HepG2 (cell line): ENCODE data around the gene CABP4. TPM values are rescaled to one million over a fixed set of nuclear protein-coding genes. Genes with fewer than 3 reads are reported as not detected.

ENCODE experiments used
- ETV5 ChIP-seq: IDR thresholded peaks from 2 replicates; pipeline ENCODE4 v1.6.1; 2018; ENCODE audit warnings: missing biosample characterization, missing genetic modification reagents, inconsistent platforms, borderline replicate concordance
- KDM2A ChIP-seq: sonication (generic); formaldehyde crosslinking; IDR thresholded peaks from 2 replicates; pipeline ENCODE4 v1.4.0; 2020; ENCODE audit warnings: low read depth, missing genetic modification reagents, borderline replicate concordance
- KDM6A ChIP-seq: IDR thresholded peaks from 2 replicates; pipeline ENCODE4 v1.6.1; 2016; ENCODE audit warnings: low read depth
- PHF5A ChIP-seq: IDR thresholded peaks from one replicate; pipeline ENCODE4 v1.6.1; 2018; ENCODE audit warnings: low read depth, missing genetic modification reagents; ENCODE audit not compliant: unreplicated experiment
- SP1 ChIP-seq, 2 experiments: fragments of 450-650 bp in 1 of 2; sonication (generic) in 1 of 2; formaldehyde crosslinking in 1 of 2; IDR thresholded peaks; 2 replicates each; pipeline versions ENCODE4 v1.4.0 to v1.6.1; 2016 to 2020; ENCODE audit warnings: missing genetic modification reagents in 1 of 2
- UBTF ChIP-seq: sonication (generic); formaldehyde crosslinking; IDR thresholded peaks from 2 replicates; pipeline ENCODE4 v1.4.0; 2020; ENCODE audit warnings: mild to moderate bottlenecking, missing genetic modification reagents
- ZNF776 ChIP-seq: sonication (generic); formaldehyde crosslinking; IDR thresholded peaks from 2 replicates; pipeline ENCODE4 v1.4.0; 2020; ENCODE audit warnings: mild to moderate bottlenecking, missing genetic modification reagents
- ZNF777 ChIP-seq: sonication (generic); formaldehyde crosslinking; IDR thresholded peaks from 2 replicates; pipeline ENCODE4 v1.4.0; 2020; ENCODE audit warnings: missing genetic modification reagents
- ZNF83 ChIP-seq: sonication (generic); formaldehyde crosslinking; IDR thresholded peaks from 2 replicates; pipeline ENCODE4 v1.4.0; 2020; ENCODE audit warnings: missing genetic modification reagents, mild to moderate bottlenecking, borderline replicate concordance
- polyA plus RNA-seq, 8 experiments: library from polyadenylated mRNA; depleted of rRNA in 3 of 8; stranded (reverse) in 7 of 8; unstranded in 1 of 8; fragments of >200 nt; fragmentation: Illumina TruSeq in 4 of 8; extraction: Trizol in 4 of 8; gene quantifications; 2 replicates each; pipeline versions ENCODE4 v1.2.1 to v1.2.3, GENCODE V29; 2011 to 2016; ENCODE audit warnings: low read depth in 4 of 8, missing spikeins in 1 of 8, mixed read lengths in 1 of 8; ENCODE audit not compliant: insufficient read depth in 1 of 8
- total RNA-seq, 5 experiments: library from RNA; depleted of rRNA; stranded (reverse); fragments of >200 nt; fragmentation: Illumina TruSeq; extraction: Trizol; gene quantifications; 2 replicates each; pipeline ENCODE4 v1.2.3, GENCODE V29; 2016; ENCODE audit warnings: low read depth in 1 of 5
- TF ChIP-seq, protein P1 (sequence below), 2 experiments: sonication (generic) in 1 of 2; formaldehyde crosslinking in 1 of 2; IDR thresholded peaks; 2 replicates each; pipeline versions ENCODE4 v1.6.1 to v1.9.0; 2014 to 2022; ENCODE audit warnings: antibody characterized with exemption in 1 of 2, borderline replicate concordance in 1 of 2, inconsistent platforms in 1 of 2, low read depth in 1 of 2, missing genetic modification reagents in 1 of 2
- TF ChIP-seq, protein P2 (sequence below): sonication (generic); formaldehyde crosslinking; IDR thresholded peaks from 2 replicates; pipeline ENCODE4 v1.4.0; 2020; ENCODE audit warnings: missing genetic modification reagents
- TF ChIP-seq, protein P3 (sequence below): sonication (generic); formaldehyde crosslinking; IDR thresholded peaks from 2 replicates; pipeline ENCODE4 v1.8.0; 2022; ENCODE audit warnings: mild to moderate bottlenecking, missing genetic modification reagents, moderate library complexity
- TF ChIP-seq, protein P4 (sequence below): sonication (generic); formaldehyde crosslinking; IDR thresholded peaks from 2 replicates; pipeline ENCODE4 v1.5.0; 2020; ENCODE audit warnings: mild to moderate bottlenecking, missing genetic modification reagents

The CABP4 gene
- total and polyA plus RNA-seq, 2 of the 13 experiments (the other 11 are each of a cell fraction or from before 2014, with no cell fraction given) = not detected

DNA sequence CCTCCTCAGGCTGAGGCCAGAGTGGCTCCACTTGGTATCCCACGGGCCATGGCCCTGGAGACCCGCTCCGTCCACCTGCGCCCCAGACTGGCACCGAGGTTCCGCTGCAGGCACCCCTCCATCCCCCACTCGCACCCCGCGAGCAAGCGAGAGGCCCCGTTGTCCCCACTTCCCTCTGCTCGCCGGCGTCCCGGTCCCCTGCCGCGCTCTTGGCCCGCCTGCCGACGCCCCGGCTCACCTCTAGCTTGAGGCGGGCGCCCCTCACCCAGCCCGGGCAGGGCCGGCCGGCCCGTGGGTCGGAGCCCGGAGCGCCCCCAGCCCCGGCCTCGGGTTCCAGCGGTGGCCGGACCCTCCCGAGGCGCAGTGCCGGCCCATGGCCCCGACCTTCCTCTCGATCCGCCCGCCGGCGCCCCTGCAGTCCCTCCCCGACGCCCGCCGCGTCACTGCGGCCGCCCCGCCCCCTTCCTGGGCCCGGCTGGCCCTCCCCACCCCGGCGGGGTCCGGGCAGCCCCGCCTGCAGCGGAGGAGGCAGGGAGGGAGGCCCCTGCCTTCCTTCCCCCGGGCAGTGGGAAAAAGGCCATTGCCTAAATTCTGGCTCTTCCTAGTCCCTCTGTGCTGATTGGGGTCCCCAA is 49.9 kb downstream of the CABP4 start, which contains the start of gene PITPNM1 (continued):
- TF ChIP-seq, protein P1, sequence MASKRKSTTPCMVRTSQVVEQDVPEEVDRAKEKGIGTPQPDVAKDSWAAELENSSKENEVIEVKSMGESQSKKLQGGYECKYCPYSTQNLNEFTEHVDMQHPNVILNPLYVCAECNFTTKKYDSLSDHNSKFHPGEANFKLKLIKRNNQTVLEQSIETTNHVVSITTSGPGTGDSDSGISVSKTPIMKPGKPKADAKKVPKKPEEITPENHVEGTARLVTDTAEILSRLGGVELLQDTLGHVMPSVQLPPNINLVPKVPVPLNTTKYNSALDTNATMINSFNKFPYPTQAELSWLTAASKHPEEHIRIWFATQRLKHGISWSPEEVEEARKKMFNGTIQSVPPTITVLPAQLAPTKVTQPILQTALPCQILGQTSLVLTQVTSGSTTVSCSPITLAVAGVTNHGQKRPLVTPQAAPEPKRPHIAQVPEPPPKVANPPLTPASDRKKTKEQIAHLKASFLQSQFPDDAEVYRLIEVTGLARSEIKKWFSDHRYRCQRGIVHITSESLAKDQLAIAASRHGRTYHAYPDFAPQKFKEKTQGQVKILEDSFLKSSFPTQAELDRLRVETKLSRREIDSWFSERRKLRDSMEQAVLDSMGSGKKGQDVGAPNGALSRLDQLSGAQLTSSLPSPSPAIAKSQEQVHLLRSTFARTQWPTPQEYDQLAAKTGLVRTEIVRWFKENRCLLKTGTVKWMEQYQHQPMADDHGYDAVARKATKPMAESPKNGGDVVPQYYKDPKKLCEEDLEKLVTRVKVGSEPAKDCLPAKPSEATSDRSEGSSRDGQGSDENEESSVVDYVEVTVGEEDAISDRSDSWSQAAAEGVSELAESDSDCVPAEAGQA (IDR thresholded peaks at IDR 0.05; ENCODE audit: low read depth) = 0 out of 2 replicates have a peak, but pooled peaks have one; percentile 11
- TF ChIP-seq, protein P1 (CRISPR knock-in tag; IDR thresholded peaks at IDR 0.05; ENCODE audit: borderline replicate concordance) = no peak
- TF ChIP-seq ZNF83 (CRISPR knock-in tag) (no peak), ETV5 (CRISPR knock-in tag) (0 out of 2 replicates have a peak, but pooled peaks have one; percentile 2), PHF5A (CRISPR knock-in tag) (no peak), KDM6A (no peak), ZNF776 (no peak), ZNF777 (CRISPR knock-in tag) (peak; percentile 83), KDM2A (CRISPR knock-in tag) (0 out of 2 replicates have a peak, but pooled peaks have one; percentile 3), SP1 (IDR thresholded peaks at IDR 0.05) (no peak), SP1 (CRISPR knock-in tag; IDR thresholded peaks at IDR 0.05) (peak; percentile 43; the same call in 1 of the 2 replicates), UBTF (0 out of 2 replicates have a peak, but pooled peaks have one; percentile 13)
- TF ChIP-seq, protein P2, sequence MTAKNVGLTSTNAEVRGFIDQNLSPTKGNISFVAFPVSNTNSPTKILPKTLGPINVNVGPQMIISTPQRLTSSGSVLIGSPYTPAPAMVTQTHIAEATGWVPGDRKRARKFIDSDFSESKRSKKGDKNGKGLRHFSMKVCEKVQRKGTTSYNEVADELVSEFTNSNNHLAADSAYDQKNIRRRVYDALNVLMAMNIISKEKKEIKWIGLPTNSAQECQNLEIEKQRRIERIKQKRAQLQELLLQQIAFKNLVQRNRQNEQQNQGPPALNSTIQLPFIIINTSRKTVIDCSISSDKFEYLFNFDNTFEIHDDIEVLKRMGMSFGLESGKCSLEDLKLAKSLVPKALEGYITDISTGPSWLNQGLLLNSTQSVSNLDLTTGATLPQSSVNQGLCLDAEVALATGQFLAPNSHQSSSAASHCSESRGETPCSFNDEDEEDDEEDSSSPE (CRISPR knock-in tag) = peak; percentile 24; the same call in 1 of the 2 replicates
- TF ChIP-seq, protein P3, sequence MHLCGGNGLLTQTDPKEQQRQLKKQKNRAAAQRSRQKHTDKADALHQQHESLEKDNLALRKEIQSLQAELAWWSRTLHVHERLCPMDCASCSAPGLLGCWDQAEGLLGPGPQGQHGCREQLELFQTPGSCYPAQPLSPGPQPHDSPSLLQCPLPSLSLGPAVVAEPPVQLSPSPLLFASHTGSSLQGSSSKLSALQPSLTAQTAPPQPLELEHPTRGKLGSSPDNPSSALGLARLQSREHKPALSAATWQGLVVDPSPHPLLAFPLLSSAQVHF (CRISPR knock-in tag) = 0 out of 2 replicates have a peak, but pooled peaks have one; percentile 3
- TF ChIP-seq, protein P4, sequence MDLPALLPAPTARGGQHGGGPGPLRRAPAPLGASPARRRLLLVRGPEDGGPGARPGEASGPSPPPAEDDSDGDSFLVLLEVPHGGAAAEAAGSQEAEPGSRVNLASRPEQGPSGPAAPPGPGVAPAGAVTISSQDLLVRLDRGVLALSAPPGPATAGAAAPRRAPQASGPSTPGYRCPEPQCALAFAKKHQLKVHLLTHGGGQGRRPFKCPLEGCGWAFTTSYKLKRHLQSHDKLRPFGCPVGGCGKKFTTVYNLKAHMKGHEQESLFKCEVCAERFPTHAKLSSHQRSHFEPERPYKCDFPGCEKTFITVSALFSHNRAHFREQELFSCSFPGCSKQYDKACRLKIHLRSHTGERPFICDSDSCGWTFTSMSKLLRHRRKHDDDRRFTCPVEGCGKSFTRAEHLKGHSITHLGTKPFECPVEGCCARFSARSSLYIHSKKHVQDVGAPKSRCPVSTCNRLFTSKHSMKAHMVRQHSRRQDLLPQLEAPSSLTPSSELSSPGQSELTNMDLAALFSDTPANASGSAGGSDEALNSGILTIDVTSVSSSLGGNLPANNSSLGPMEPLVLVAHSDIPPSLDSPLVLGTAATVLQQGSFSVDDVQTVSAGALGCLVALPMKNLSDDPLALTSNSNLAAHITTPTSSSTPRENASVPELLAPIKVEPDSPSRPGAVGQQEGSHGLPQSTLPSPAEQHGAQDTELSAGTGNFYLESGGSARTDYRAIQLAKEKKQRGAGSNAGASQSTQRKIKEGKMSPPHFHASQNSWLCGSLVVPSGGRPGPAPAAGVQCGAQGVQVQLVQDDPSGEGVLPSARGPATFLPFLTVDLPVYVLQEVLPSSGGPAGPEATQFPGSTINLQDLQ = 0 out of 2 replicates have a peak, but pooled peaks have one; percentile 3
- TF ChIP-seq, all 625 proteins: peak for 25
